Natural killer cell (primary cell): ENCODE measurements around the gene HS6ST2. TPM values are rescaled to one million over a fixed set of nuclear protein-coding genes. Genes with fewer than 3 reads are reported as not detected.
"Not testable (repeated sequence)": the region's sequence is repeated elsewhere in the genome, so short reads cannot be mapped to it uniquely, and the experiment has no call there.

Experiments
- ATAC-seq, 3 donors: fragments of 150-1000 bp in 2 of 3; fragments of 200-7000 bp in 1 of 3; cut with Tn5 transposase; 1 replicate in 1 of 3; 2 replicates in 2 of 3; pipeline ENCODE4 v1.10.0; 2021; ENCODE audit warnings: mild to moderate bottlenecking in 2 of 3, moderate library complexity in 2 of 3
- DNase-seq, 2 donors: peaks; one replicate each; pipeline versions ENCODE4 v3.0.0 to v3.0.0-alpha.2; 2013 to 2021; ENCODE audit warnings: mixed read lengths in 1 of 2
- H3K27ac ChIP-seq: one replicate; pipeline ENCODE4 v1.5.1; 2013; ENCODE audit warnings: mild to moderate bottlenecking, low read length
- H3K27me3 ChIP-seq: one replicate; pipeline ENCODE4 v1.6.1; 2013; ENCODE audit warnings: low read length; ENCODE audit not compliant: control insufficient read depth, insufficient read depth
- H3K36me3 ChIP-seq: one replicate; pipeline ENCODE4 v1.6.1; 2013; ENCODE audit warnings: low read length; ENCODE audit not compliant: control insufficient read depth, insufficient read depth
- H3K4me1 ChIP-seq: one replicate; pipeline ENCODE4 v1.6.1; 2013; ENCODE audit warnings: low read length; ENCODE audit not compliant: control insufficient read depth, insufficient read depth
- H3K4me3 ChIP-seq: one replicate; pipeline ENCODE4 v1.5.1; 2013; ENCODE audit warnings: low read length
- H3K9me3 ChIP-seq: one replicate; pipeline ENCODE4 v1.6.1; 2013; ENCODE audit warnings: low read length; ENCODE audit not compliant: control insufficient read depth, insufficient read depth
- H3K27ac Mint-ChIP-seq, 2 donors: one replicate each; pipeline ENCODE4 v1.8.0; 2022; ENCODE audit warnings: mild to moderate bottlenecking in 2 of 2, mixed read lengths in 2 of 2, moderate library complexity in 1 of 2
- H3K27me3 Mint-ChIP-seq, 2 donors: one replicate each; pipeline ENCODE4 v1.8.0; 2022; ENCODE audit warnings: low read depth in 2 of 2, mixed read lengths in 2 of 2
- H3K36me3 Mint-ChIP-seq: one replicate; pipeline ENCODE4 v1.8.0; 2022; ENCODE audit warnings: mixed read lengths
- H3K4me1 Mint-ChIP-seq, 2 donors: one replicate each; pipeline ENCODE4 v1.8.0; 2022; ENCODE audit warnings: mixed read lengths in 2 of 2
- H3K4me3 Mint-ChIP-seq: one replicate; pipeline ENCODE4 v1.8.0; 2022; ENCODE audit warnings: mild to moderate bottlenecking, moderate library complexity, mixed read lengths
- H3K9me3 Mint-ChIP-seq, 2 donors: one replicate each; pipeline ENCODE4 v1.8.0; 2022; ENCODE audit warnings: mixed read lengths in 2 of 2
- WGBS: methylation state at CpG from one replicate; pipeline ENCODE4 v1.1.7; 2013; ENCODE audit warnings: missing lambda C conversion rate; ENCODE audit not compliant: insufficient coverage; 5-methylcytosine and 5-hydroxymethylcytosine counted together
- intact Hi-C: fragments of 100-400 bp; cut with micrococcal nuclease; formaldehyde crosslinking; loops from one replicate; pipeline ENCODE4 v1.14.2; 2022
- total RNA-seq, 4 donors: library from RNA; stranded (reverse); fragments of 120-200 nt in 1 of 4; gene quantifications; one replicate each; pipeline versions ENCODE4 v1.2.3 to v1.2.4, GENCODE V29; 2013 to 2022
- TF ChIP-seq, protein P1 (sequence below): fragments of 200-600 bp; IDR thresholded peaks from one replicate; pipeline ENCODE4 v1.8.0; 2022; ENCODE audit warnings: antibody characterized with exemption

The HS6ST2 gene
- total RNA-seq, 3 donors from 2014 or later (not counting 1 experiment from before 2014, with no cell fraction given), result not detected

DNA sequence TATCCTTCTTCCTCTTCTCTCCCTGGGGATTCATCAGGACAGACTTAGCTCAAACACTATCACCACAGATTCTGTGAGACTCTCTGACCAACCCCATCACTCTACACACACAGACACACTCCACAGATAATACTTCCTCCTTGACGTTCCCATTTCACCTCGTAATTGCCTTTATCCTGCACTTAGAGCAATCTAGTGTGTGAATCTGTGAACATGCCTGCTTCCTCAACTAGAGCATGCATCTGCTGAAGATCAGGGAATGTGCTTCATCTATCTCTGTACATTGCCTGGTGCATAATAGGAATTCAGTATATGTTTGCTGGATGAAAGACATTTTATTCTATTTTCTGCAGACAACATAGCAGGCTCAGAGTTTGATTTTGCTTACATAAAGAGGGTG lies 25.1 kb upstream of the HS6ST2 start:
- Mint-ChIP-seq H3K4me3 (no peak overlapping the region), H3K4me1 (no peaks in the 10 kb centered on the region)
- no peaks in the 10 kb centered on the region for H3K27me3 ChIP-seq

DNA sequence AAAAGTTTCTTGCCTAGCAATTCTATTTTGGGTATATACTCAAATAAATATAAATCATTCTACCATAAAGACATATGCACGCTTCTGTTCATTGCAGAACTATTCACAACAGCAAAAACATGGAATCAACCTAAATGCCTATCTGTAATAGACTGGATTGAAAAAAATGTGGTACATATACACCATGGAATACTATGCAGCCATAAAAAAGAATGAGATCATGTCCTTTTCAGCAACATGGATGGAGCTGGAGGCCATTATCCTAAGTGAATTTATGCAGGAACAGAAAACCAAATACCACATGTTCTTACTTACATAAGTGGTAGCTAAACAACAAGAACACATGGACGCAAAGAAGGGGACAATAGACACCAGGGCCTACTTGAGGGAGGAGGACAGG lies 21.6 kb upstream of the HS6ST2 start:
- intact Hi-C loops, H3K27ac ChIP-seq, H3K27me3 ChIP-seq, H3K27ac Mint-ChIP-seq, H3K9me3 ChIP-seq, H3K4me1 Mint-ChIP-seq, DNase-seq, H3K4me1 ChIP-seq, ATAC-seq, H3K36me3 ChIP-seq, H3K9me3 Mint-ChIP-seq, H3K4me3 ChIP-seq, H3K4me3 Mint-ChIP-seq, H3K36me3 Mint-ChIP-seq: not testable (repeated sequence)
- peaks cover 10% of the 10 kb centered on the region in 2 donors for H3K27me3 Mint-ChIP-seq
- no CpG with 5 or more reads among the region's 2 CpGs for WGBS

More for the DNA sequence above, 25.1 kb upstream of the HS6ST2 start:
- H3K36me3 ChIP-seq, result no peaks in the 10 kb centered on the region
- H3K36me3 Mint-ChIP-seq, result no peaks in the 10 kb centered on the region
- H3K9me3 Mint-ChIP-seq, result no peaks in the 10 kb centered on the region
- H3K4me1 ChIP-seq, result no peaks in the 10 kb centered on the region
- peaks cover 8 to 28% of the 10 kb centered on the region in 2 donors for H3K27me3 Mint-ChIP-seq
- ATAC-seq (no peak), DNase-seq (no peak)
- no peak overlapping the region for H3K27ac Mint-ChIP-seq
- H3K27ac ChIP-seq, result no peak overlapping the region
- TF ChIP-seq, protein P1, sequence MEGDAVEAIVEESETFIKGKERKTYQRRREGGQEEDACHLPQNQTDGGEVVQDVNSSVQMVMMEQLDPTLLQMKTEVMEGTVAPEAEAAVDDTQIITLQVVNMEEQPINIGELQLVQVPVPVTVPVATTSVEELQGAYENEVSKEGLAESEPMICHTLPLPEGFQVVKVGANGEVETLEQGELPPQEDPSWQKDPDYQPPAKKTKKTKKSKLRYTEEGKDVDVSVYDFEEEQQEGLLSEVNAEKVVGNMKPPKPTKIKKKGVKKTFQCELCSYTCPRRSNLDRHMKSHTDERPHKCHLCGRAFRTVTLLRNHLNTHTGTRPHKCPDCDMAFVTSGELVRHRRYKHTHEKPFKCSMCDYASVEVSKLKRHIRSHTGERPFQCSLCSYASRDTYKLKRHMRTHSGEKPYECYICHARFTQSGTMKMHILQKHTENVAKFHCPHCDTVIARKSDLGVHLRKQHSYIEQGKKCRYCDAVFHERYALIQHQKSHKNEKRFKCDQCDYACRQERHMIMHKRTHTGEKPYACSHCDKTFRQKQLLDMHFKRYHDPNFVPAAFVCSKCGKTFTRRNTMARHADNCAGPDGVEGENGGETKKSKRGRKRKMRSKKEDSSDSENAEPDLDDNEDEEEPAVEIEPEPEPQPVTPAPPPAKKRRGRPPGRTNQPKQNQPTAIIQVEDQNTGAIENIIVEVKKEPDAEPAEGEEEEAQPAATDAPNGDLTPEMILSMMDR, result no peak
- intact Hi-C loops, result no loop called here
- H3K4me3 ChIP-seq, result no peak overlapping the region
- WGBS, result 20% methylated on average over 1 of the region's 2 CpGs
- H3K9me3 ChIP-seq, result no peaks in the 10 kb centered on the region

DNA sequence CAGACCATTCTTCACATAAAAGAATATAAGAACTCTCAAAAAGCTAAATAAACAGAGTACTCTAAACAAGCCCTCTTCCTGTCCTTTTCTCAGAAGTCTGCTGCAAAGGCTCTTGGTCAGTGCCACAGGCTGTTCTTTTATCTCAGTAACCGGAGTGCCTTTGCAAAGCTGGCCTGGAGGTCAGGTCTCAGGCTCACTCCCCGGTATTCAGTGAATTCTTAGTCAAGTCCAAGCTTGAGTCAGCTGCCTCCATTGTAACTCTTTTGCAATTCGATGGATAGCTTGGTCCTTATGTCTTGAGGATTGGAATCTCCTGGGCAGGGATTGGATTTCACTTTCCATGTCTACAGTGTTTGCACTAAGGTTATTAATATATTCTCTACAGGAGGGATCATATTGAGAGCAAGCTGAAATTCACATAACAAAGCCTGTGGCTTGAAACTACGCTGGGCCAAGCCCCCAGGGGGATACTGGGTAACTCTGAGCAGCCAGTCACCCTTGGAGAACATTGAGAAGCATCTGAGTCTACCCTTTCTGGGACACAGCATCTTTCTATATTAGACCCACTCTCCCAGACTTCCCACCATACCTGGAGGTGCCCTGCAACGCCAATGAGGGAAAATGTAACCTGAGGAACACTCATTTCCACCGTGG lies 10.0 kb upstream of the HS6ST2 start:
- DNase-seq, result no peak
- TF ChIP-seq, protein P1, result no peak
- no peaks in the 10 kb centered on the region for H3K9me3 ChIP-seq
- no peak overlapping the region for H3K27ac ChIP-seq
- H3K36me3 ChIP-seq, result no peaks in the 10 kb centered on the region
- no peaks in the 10 kb centered on the region for H3K4me1 Mint-ChIP-seq
- 48% methylated on average over 3 of the region's 6 CpGs for WGBS
- no peak overlapping the region for H3K4me3 Mint-ChIP-seq
- ATAC-seq, result no peak
- H3K9me3 Mint-ChIP-seq, result no peaks in the 10 kb centered on the region
- H3K4me3 ChIP-seq, result no peak overlapping the region
- H3K4me1 ChIP-seq, result no peaks in the 10 kb centered on the region
- H3K27me3 ChIP-seq, result no peaks in the 10 kb centered on the region
- intact Hi-C loops, result no loop called here
- peaks cover 3 to 26% of the 10 kb centered on the region in 2 donors for H3K27me3 Mint-ChIP-seq
- no peaks in the 10 kb centered on the region for H3K36me3 Mint-ChIP-seq
- no peak overlapping the region for H3K27ac Mint-ChIP-seq

DNA sequence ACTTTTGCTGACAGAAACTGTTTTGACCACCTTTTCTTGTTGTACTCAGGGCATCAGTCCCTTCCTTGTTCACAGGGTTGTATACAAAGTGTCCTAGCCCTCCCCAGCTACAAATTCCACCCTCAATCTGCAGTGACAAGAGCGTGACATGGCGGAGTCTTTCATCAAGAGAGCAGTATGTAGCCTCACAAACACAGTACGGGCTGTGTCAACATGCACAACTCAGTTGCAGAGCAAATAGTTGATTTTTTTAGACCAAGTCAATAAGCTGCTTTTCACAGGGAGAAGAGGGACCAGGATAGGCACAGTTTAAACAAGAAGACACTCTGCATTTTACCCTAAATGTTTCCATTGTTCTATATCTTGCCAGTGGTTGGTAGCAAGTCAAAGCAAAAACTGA lies 8.6 kb upstream of the HS6ST2 start:
- H3K4me3 ChIP-seq, result no peak overlapping the region
- H3K27me3 ChIP-seq, result no peaks in the 10 kb centered on the region
- Mint-ChIP-seq H3K4me3 (no peak overlapping the region), H3K27me3 (peaks cover 3 to 21% of the 10 kb centered on the region in 2 donors), H3K4me1 (no peaks in the 10 kb centered on the region), H3K27ac (no peak overlapping the region), H3K9me3 (no peaks in the 10 kb centered on the region), H3K36me3 (no peaks in the 10 kb centered on the region)
- TF ChIP-seq, protein P1, result no peak
- H3K4me1 ChIP-seq, result no peaks in the 10 kb centered on the region
- no peaks in the 10 kb centered on the region for H3K36me3 ChIP-seq
- H3K27ac ChIP-seq, result no peak overlapping the region
- no peaks in the 10 kb centered on the region for H3K9me3 ChIP-seq
- ATAC-seq, result no peak
- 94% methylated on average over 3 of the region's 3 CpGs for WGBS
- no peak for DNase-seq
- intact Hi-C loops, result no loop called here
